Astrocyte of the hippocampus (primary cell): ENCODE measurements around the gene AUTS2.
A peak's percentile ranks its signal among the peaks of the same experiment; 100 is the strongest.

Source experiments
- DNase-seq: peaks from one replicate; pipeline ENCODE4 v3.0.0; 2011; ENCODE audit warnings: low read depth, low spot score

The AUTS2 gene

DNA sequence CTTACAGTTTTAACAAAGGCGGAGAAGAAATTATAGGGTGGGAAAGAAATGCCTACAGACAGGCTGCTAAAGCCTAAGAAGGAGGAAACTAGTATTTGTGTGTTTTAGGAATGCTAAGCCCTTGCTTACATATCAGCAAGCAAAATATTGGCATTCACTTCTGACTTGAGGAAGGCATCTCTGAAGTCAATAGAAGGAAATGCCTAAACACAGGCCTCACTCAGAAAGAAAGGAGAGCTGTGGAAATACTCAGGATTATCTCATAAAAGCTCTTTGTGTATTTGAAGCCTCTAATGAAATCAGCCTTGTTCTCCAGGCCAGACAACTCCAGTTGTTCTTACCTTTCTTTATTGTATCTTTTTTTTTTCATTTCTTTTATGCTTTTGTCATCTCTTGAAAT lies 158.0 kb downstream of the AUTS2 start:
- peak; percentile 41 for DNase-seq

DNA sequence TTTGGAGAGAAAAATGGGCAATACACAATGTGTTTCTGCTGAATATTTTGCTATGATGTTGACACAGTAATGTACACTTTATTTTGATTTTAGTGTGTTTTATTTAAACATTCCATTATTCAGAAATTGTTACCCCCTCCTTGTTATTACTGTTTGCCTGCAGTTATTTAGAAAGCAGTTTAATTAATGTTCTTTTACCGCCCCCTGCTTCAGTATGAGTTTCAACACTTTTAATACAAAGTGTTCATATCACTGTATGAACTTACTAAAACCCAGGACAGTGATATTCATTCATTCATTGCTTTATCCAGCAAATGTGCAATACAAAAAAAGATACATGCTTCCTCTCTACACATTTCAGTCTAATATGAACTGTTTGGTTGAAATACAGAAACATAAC lies 159.3 kb downstream of the AUTS2 start:
- DNase-seq = no peak

DNA sequence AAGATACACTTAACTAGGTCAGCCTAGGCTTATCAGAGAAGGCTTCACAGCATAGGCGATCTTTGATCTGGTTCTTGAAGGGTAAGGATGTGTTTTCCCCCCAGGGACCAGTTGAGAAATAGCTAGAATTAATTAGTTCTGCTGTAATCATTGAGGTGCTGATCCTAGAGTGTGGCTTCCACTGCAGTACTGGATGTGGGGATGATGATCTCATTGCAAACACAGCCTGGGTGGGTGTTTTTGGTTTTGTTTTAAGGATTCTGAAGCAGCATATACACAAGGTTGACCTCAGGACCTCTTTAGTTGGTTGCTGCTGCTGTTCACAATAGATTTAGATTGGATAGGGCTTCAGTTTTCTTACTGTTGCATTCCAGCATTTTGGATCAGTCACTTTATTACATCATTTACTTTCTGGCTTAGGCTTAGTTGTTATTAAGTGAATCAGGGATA lies 159.7 kb downstream of the AUTS2 start:
- DNase-seq = peak; percentile 38

DNA sequence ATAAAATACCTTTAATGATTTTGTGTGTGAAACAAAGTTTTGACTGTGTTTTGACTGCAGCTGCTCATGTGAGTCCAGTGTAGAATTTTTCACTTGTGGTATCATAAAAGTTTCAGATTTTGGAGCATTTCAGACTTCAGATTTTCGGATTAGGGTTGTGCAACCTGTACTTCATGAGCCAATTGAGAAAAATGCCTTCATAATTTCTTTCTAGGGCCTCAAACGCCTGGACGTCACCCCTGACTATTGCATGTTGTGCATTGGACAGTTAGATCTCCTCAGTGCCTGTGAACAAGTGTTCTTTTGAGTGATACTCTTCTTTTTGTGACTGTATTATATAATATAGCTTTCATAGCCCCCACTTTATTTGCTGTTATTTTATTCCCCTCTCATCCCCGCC lies 161.1 kb downstream of the AUTS2 start:
- DNase-seq = no peak

DNA sequence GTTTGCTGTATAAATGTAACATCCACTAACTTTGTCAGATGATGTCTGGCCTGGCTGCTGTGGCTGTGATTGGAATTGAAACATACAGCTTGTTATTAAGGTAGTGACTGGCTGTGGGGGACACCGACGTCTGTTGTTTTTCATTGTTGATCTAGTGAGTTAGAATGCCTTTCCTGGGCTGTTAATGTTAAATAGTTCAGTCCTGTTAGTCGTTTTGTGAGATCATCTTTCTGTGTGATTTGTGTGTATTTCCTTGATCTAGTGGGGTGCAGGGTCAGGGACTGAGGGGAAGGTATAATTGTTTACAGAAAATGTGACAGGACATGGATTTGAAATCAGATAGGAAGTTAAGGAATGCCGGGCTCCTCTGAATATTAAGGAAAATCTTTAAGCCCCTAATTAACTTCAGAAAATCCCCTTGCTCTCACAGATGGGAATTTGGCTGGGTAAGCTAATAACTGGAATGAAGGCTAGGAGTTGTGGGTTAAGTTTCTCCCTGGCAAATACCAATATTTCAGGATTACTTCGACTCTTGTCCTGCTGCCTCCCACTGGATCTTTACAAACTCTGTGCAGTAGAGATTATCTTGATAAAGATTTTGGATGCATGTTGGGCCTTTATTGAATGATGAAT lies 163.1 kb downstream of the AUTS2 start:
- DNase-seq = no peak

DNA sequence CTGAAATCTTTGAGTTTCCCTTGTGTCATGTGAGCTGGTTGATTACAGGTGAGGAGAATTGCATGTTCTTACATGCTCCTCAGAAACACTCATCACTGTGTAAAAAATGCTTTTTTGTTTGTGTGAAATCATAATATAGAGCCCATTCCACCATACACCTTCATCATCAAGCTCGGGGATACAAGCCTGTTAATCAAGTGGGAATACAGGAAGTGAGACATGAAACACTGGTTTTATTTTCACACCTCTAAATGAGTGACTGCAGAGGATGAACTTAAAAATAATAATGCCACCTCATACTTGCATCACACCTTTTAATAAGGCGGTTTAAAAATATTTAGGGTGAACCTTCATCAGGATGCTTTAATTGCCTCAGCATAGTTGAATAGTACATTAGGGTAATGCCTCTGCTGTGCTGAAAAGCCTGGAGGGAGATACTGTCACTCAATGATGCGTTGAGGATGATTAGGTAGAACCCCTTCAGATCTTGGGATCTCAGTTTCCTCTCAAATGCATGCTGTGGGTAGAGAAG lies 164.6 kb downstream of the AUTS2 start:
- no peak for DNase-seq

DNA sequence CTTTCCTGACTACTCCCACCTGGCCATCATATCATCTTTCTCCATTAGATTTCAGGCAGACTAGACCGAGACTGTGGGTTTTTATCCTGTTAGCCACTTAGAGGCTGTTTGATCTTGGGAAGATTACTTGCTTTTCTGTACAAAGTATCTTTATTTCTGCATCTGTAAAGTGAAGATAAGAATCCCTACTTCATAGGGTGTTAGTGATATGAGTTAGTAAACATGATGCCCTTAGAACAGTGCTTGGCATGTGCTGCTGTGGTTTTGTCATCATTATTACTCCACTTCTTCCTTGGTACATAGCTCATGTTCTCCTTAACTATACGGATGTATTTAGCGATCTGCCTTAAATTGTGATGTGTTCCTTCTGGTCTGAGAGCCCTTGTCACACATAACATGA lies 165.2 kb downstream of the AUTS2 start:
- no peak for DNase-seq

DNA sequence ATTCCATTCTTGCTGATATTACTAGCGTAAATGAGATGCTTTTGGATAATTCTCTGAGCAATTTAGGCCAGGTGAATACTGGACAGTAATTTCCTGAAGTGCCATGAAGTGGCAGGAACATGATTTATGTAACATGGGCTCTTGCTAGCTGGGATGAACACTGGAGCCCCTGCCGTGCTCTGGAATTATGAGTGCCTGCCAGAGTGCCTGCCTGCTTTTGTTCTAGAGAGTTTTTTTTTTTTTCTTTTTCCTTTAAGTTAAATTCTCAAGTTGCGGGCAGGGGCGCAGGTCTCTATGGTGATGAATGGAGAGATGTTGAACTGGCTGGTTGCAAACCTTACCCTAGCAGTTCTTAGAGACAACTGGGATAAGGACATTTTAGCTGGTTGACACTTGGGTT lies 165.9 kb downstream of the AUTS2 start:
- no peak for DNase-seq

DNA sequence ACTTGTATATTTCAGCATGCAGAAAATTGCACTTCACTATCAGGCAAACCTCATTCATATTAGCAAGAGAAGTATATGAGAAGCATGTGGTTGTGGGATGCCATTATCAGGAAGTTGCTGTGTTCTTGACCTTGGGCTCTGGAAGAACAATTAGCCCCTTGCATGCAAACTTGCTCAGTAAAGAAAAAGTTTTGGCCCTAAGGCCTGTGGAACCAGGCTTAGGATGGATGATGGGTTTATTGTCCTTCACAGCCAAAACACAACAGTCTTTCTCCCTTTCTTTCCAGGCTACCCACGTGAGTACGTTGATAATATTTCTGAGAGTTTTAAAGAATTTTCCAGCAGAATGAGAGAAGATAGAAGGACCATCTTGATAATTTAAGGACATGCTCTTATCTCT lies 166.4 kb downstream of the AUTS2 start:
- no peak for DNase-seq

DNA sequence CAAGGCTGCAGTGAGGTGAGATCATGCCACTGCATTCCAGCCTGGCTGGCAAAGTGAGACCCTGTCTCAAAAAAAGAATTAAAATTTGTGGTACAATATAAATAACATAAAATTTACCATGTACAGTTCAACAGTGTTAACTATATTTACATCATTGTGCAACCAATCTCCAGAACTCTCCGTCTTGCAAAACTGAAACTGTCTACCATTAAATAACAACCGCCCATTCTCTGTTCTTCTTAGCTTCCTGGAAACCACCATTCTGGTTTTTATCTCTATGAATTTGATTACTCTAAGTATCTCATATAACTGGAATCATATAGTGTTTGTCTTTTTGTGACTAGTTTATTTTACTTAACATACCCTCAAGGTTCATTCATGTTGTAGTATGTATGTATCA lies 167.6 kb downstream of the AUTS2 start:
- no peak for DNase-seq

DNA sequence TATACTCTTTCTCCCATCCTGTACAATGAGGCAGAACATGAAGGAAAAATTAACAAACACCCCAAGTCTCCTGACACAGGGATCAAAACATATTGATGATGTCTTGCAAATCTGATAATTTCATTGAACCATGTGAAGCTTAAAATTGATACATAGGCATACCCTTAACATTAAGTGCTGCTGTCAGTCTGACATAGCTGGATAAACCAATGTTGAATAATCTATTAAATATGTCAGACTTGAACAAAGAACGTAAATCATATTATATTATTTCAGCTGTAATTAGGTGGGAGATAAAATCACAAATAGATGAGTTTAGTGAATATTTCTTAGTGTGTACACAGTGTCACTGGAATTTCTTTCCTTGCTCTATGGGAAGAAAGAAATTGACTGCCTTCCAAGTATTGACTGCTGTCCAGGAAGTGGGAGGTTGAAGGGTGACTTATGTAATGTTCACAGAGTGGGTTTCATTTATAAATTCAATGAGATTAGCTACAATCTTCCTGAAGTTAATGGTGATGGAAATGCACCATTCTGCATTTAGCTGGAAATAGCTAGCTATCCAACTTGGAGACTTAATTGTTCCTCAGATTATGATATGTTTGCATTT lies 170.8 kb downstream of the AUTS2 start:
- peak; percentile 39 for DNase-seq

DNA sequence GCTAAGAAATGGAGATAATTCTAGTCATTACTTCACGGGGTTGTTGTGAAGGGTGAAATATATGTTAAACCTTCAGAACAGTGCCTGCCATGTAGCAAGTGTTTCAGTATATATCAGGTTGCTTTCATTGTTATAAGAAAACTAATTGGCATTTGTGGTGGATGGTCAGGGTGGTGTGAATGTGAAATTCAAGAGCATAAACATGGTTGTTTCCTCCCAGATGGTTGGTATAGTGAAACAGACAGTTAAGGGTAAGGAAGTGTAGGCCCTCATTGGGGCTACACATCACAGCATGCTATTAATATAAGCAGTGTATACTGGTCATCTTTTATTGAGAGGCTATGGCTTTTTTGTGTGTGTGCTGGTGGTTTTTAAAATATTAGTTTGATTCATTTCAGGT lies 171.6 kb downstream of the AUTS2 start:
- DNase-seq = no peak

DNA sequence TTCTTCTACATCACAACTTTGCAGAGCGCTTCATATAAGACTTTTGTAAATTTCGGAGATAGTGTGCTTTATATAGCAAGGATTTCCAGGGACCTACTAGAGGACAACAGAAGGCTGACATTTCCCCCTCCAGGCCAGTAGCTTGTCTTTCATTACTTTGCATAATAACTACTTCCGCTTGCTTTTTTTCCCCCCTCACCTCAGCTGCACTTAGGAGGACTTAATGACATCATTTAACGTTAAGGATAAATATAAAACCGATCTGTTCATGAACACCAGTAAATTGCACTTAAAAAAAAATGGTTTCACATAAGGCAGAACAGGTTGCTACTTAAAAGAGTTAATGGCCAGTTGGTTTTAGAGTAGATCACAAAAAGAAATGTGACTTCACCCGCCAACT lies 172.3 kb downstream of the AUTS2 start:
- DNase-seq = no peak

DNA sequence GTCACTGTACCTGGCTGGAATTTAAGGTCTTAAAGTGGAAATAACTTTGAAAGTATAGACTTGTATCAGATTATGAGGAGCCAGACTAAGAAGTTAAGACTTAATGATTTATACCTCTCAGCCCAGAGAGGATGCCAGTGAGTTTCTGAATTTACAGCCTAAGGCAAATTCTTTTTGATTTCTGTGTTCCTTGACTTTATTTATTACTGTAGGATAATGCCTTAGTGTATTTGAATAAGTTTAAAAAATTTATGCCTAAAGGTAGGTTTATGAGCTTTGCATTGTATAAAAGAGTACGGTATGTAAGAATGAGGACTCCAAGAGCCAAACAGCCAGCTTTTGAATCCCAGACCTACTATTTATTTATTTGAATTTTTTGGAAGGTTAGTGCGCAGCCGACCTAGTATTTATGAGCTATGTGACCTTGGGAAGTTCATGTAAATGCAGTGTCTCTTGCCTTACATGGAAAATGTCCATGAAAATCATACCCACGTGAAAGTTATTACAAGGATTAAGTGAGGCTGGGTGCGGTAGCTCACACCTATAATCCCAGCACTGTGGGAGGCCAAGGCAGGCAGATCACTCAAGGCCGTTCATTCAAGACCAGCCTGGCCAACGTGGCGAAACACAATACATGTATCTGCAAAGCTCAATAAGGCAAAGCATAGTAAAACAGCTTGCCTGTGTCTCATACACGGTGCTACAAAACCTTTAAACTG lies 174.6 kb downstream of the AUTS2 start:
- DNase-seq = no peak

DNA sequence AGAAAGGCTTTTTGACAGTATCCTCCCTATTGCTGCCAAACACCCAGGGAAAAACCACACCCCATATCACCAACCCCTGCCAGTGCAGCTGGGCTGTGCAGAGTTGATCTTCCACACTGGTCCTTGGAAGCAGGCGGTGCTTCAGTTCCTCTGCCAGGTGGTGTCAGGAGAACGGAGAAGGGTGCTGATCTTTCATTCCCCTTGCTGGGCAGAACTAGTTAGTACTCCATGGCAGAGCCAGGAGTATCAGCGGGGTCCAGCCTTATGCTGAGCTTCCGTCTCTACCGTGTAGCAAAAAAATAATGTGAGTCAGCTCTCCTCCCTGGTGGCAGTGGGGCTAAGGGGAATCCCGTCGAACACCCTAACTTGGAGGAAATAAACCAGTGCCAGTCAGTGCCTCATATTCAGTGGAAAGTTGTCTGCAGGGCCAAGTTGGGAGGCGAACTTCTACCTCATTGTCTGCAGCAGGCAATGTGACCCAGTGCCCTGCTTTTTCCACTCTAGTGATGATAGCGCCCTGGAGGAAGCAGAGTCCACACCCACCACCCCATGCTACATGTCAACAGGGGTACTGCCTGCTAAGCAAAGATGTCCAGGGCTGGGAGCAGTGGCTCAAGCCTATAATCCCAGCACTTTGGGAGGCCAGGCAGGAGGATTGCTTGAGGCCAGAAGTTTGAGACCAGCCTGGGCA lies 175.4 kb downstream of the AUTS2 start:
- no peak for DNase-seq

DNA sequence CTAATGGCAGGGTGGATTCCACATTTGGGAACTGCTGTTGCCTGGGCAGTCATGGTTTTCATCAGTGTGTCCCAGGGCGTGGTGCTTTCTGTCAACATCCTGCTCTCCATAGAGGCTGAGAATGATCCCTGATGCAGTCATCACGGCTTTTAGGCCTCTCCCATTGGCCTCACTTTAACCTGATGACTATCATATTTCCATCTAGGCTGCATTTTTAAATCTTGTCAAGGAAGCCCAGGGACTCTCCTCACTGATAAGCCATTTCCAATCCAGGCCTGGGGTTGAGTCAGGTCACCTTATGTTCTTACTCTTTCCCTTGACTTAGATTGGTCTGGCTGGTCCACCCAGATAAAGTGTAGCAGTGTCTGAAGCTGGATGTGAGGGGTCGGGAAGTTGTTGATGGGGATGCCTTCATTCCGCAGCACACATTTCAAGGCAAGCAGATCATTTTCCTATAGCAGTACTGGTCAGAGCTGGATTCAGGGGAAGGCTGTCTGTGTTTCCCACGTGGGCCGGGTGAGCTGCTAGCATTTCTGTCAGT lies 177.0 kb downstream of the AUTS2 start:
- no peak for DNase-seq

DNA sequence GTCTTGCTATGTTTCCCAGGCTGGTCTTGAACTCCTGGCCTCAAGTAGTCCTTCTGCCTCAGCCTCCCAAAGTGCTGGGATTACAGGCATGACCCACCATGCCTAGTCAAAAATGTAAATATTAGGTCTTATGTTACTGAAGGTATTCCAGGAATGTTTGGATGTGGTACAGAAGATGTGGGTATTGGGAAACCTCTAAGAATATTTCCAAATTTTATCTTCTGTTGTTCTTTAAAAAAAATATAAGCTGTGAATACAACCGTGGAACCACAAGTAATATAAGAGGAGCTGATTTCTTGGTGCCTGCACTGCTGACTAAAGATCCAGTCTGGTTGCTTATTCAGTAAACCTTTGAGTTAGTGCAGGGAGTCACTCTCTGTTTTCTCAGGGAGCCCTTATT lies 178.3 kb downstream of the AUTS2 start:
- peak; percentile 43 for DNase-seq

DNA sequence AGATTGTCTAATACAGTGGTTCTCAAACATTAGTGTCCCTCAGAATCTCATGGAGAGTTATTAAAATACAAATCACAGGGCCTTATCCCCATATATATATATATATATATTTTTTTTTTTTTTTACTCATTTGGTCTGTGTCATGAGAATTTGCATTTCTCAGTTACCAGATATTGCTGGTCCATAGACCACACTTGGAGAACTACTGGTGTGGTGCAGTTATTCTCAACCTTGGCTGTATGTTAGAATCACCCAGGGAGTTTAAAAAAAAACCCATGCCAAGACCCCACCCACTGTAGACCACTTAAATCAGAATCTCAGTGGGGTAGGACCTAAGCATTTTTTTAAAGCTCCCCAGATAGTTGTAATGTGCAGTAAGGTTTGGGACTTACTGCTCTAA lies 179.9 kb downstream of the AUTS2 start:
- DNase-seq = no peak

DNA sequence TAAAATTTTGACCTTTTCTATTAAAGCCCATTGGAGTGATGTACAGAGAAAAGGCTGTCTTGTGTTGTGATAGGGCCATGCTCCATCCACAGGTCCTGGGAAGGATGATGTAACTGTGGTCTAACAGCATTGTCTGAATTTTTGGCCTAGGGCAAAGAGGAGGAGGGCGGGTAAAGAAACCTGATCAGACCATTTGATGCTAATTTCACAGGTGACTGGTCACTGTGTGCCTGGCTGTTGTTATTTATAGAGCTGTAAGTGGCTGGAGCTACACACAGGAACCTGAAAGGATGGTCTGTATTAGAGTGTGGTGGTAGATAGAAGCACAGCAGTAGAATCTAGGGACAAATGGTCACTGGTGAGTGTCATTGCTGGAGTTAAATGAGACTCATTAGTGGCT lies 182.1 kb downstream of the AUTS2 start:
- DNase-seq = peak; percentile 42

DNA sequence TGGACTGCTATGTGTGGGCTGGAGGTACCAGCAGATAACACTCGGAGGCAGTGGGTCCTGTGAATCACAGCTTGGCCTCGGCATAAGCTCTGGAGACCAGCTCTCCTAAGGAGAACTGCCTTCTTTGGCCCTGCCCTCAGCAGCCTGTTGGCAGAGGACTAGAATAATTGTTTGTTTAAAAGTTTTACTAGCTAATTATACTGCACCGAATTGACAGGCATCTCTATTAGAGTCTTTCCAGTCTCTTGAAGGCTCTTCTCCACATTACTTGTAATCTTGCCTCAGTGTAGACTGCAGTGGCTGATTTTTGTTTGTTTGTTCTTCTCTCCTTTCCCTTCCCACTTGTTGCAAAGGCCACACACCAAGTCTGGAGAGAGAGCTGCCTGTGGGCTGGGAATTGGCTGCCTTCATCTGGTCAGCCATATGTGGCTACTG lies 183.2 kb downstream of the AUTS2 start:
- peak; percentile 68 for DNase-seq

DNA sequence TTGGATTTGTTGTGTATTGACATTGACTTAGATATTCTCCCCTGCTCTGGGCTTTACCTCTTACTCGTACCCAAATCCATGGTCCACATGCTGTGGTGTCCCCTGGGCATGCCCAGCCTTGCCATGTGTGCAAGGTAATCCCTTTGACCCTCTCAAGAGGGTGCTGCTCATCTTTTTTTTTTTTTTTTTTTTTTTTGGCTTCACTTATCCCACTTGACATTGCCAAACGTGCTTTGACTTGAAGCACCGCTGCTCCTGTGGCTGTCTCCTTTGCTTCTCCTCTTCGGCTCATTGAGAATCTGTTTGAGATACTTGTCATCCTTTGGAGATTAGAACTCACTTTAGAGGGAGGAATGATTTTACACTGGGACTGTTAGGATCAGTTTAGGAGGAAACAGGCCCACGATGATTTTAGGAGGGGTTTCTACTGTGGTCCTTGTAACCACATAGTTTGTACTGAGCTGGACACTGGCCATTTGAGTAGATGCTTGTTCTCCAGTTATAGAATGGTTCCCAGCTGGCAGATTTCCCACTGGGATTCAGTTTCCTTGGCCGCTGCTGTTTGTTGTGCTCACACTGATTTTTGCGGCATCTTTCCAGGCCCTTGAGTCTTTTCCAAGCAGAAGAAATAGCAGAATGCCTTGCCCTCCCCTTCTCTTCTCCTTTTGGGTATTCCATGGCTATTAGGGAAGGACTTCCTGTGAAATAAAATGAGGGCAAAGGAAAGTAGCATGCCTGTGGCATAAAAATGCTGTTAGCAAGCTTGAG lies 184.8 kb downstream of the AUTS2 start:
- peak; percentile 87 for DNase-seq
